SH-SY5Y (cell line): ENCODE data around the gene YAP1.

Experiments
- GATA2 ChIP-seq: IDR thresholded peaks from 2 replicates; pipeline ENCODE4 v1.6.1; 2011; ENCODE audit warnings: mild to moderate bottlenecking, low read depth, low read length
- GATA3 ChIP-seq: IDR thresholded peaks from 2 replicates; pipeline ENCODE4 v1.6.1; 2011; ENCODE audit warnings: low read depth, mild to moderate bottlenecking, low read length, moderate library complexity

The YAP1 gene

GRCh38 chr11:102194990-102195389 lies 84.7 kb downstream of the YAP1 start:
- no peak for TF ChIP-seq GATA3
- TF ChIP-seq GATA2, result no peak

GRCh38 chr11:102196351-102196750 lies 86.1 kb downstream of the YAP1 start:
- no peak for TF ChIP-seq GATA2
- TF ChIP-seq GATA3, result no peak

GRCh38 chr11:102196816-102197215 lies 86.6 kb downstream of the YAP1 start:
- TF ChIP-seq GATA2 (no peak), GATA3 (no peak)

- TF ChIP-seq GATA2, result no peak
- no peak for TF ChIP-seq GATA3
Measured at GRCh38 chr11:102197670-102198139, 87.5 kb downstream of the YAP1 start.

GRCh38 chr11:102199673-102200072 lies 89.4 kb downstream of the YAP1 start:
- TF ChIP-seq GATA2 (no peak), GATA3 (no peak)

GRCh38 chr11:102201776-102202175 lies 91.5 kb downstream of the YAP1 start:
- TF ChIP-seq GATA2 (no peak), GATA3 (no peak)

GRCh38 chr11:102202972-102203371 lies 92.7 kb downstream of the YAP1 start:
- no peak for TF ChIP-seq GATA2
- no peak for TF ChIP-seq GATA3

GRCh38 chr11:102204174-102204573 lies 93.9 kb downstream of the YAP1 start:
- no peak for TF ChIP-seq GATA2

GRCh38 chr11:102205805-102206204 lies 95.6 kb downstream of the YAP1 start:
- TF ChIP-seq GATA2 (no peak), GATA3 (no peak)

DNA sequence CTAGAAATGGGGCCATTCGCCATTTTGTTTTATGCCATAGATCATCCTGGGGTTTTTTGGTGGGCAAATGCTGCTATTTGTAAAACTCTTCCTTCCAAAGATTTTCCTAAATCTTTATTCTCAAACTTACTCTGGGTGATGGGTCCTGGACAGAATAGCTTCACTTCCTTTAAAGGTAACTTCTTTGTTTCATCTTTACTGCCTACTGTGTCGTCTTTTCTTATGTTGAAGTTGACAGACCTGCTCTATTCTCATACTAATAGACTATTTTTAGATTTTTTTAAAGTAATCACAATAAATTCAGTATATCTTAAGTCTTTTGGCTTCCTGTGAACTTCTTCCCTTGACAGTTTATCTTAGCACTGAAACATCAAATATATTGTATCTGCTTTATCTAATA lies 98.6 kb downstream of the YAP1 start:
- TF ChIP-seq GATA2 (no peak), GATA3 (no peak)

DNA sequence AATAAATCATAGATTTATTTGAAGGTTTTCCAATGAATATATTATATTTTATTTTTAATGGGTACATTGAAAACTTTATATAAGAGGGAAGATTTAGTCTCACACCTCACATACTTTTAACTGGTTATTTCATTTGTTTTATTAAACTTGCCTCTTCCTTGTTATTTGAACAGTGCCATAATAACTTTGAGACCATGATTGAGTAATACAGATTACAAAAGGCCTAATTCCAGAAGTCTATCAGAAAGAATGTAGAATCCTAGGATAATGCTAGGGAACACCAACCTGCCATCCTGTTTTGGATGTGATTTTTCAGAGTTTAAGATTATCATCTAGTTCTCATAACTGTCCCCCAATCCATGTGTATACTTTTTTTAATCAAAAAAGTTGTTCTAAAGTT lies 104.4 kb downstream of the YAP1 start:
- TF ChIP-seq GATA3 (no peak), GATA2 (no peak)

- TF ChIP-seq GATA3 (no peak), GATA2 (no peak)
Measured at GRCh38 chr11:102216433-102217075, 106.3 kb downstream of the YAP1 start.

DNA sequence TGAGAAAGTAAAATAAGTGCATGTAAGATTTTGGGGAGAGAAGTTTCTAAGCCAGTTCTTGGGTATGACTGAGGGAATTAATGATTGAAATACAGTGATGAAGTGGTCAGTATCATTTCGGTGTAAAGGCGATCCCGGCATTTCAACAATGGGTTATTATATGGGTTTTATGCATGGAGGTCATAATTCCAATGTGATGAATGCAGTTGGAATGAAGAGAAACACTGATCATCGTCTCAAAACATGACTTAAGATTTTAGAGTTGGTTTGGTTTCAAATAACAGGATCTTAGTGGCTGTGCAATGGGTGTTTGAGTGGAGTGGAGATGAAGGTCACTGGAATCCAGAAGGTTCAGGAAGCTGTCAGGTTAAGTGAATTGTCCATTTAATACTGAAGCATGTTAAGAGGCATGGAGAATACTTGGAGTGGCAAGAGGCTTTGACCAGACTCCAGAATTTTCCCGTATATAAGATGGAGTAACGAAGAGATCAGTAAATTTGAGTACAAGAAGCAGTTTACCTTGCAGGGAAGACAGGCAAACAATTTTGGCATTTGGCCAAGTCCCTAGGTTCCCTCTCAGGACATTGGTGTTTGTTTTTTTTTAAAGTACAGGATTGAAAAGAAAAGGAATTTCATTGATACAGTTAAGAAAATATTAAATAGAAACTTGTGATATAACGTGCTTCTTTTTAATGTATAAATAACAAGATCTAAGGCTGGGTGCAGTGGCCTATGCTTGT lies 110.7 kb downstream of the YAP1 start:
- no peak for TF ChIP-seq GATA2
- TF ChIP-seq GATA3, result no peak

DNA sequence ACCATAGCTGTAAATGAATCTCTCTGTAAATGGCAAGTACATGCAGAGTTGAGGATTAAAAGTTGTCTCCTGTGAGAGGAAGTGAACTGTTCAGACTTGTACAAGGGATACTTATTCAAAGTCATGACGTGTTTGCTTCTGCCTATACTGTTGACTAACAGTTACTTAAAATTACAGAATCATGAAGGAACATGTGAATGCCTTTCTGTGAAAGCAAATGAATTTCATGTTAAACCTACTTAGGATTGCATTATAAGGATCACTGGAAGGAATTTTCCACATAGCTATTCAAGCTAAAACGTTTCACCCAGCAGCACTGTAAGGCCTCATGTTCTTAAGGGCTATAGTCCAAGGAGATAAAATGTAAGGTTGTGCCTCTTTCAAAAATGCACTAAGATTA lies 113.6 kb downstream of the YAP1 start:
- TF ChIP-seq GATA2 (no peak), GATA3 (no peak)

DNA sequence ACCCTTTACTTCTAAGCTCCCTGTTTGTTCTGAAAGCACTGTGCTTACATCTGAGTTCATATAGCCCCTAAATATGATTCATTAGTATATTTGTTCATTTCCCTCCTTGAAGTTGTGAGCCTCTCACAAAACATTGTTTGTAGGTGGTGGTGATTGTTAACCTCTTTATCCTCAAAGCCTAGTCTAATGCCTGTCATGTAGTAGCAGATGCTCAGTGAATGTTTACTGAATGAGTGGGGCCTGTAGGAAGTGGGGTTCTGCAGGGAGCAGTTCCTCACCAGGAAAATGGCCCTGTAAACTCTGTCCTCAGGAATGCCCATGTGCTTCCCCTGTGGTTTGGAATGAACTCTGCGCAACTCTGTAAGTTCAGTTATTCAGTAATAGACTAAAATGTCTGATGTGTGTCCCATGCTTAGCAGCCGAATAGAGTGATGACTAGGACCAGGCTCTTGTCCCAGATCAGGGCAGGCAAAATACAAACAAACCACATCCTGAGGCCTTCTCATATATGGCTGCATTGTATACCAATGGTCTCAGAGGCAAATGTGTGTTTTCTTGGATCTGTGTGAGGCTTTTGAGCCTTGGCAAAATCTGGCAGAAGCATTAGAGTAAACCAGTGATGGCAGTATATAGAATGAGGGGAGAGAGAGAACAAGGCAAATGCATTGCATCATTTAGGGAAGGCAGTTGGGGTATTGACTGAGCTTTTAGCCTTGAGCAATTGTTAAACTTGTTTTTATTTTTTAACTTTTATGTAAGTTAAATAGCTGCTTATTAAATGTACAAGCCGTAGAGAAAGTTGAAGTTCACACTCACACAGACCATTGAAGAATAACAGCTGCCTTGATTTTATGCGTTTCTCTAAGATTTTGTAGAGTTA lies 115.7 kb downstream of the YAP1 start:
- TF ChIP-seq GATA3, result no peak
- TF ChIP-seq GATA2, result no peak

DNA sequence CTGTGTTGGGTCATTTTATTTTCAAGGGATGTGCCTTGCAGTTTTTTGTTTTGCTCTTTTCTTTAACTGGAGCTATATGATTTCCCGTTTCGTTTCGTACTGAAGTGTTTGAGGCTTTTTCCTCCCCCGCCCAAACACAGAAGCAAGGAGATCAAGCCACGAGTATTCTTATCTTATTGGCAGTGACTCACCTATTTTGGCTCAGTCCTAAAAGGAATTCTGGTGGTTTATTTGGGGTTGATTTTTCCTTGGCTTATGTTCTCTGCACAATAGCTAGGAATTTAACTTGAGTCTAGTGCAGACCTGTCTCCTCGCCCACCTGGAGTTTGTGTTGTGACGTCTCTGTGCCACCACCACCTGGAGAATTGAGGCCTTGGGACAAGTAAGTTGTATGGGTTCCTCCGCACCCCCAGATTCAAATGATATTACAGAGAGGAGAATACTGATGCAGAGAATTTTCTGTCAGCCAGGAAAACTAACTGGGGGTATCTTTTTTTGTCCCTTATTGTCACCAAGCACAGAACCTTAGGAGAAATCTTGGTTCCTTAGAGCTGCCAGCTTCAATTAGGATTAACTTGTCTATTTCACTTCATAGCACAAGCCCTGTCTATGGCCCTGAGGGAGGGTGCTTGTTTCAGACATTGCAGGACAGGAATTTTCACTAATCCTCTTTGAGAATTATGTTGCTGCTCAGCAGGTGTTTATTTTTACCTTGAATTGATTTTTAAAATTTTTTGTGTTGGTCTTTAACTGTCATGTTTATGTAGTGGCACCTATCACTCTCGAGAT lies 116.6 kb downstream of the YAP1 start:
- no peak for TF ChIP-seq GATA3
- no peak for TF ChIP-seq GATA2
